Loucy (cell line): ENCODE results near the gene SCN4A.

Experiments
- CTCF ChIP-seq: fragments of 200-600 bp; sonication (generic); conservative IDR thresholded peaks from 2 replicates; pipeline ENCODE4 v1.5.1; 2014; ENCODE audit warnings: mild to moderate bottlenecking, antibody characterized with exemption, low read length
- EZH2phosphoT487 ChIP-seq: fragments of 200-600 bp; IDR thresholded peaks from 2 replicates; pipeline ENCODE4 v1.6.1; 2018; ENCODE audit warnings: antibody characterized with exemption, mild to moderate bottlenecking, moderate library complexity, borderline replicate concordance

- no peak for TF ChIP-seq CTCF
- TF ChIP-seq EZH2phosphoT487, result no peak
Observed at GRCh38 chr17:63963123-63963522, 9.6 kb downstream of the SCN4A start.
